ENCODE data around the gene CTAG1A. TPM values are rescaled to one million over a fixed set of nuclear protein-coding genes. Genes with fewer than 3 reads are reported as not detected.
"Not testable (repeated sequence)": the region's sequence is repeated elsewhere in the genome, so short reads cannot be mapped to it uniquely, and the experiment has no call there.

The CTAG1A gene
- total RNA-seq, 1 donor from 2014 or later: not detected

GRCh38 chrX:154619182-154619581 lies 34.2 kb downstream of the CTAG1A start, which contains the start of gene CTAG1B:
Gene CTAG1B, minus strand, starts transcription at chrX:154619282. Its CDS starts 64 bp downstream, at chrX:154619218.
- not testable (repeated sequence) for DNase-seq

- DNase-seq: not testable (repeated sequence)
Observed at GRCh38 chrX:154620767-154621414, 36.0 kb downstream of the CTAG1A start.

- DNase-seq: not testable (repeated sequence)
Observed at GRCh38 chrX:154628960-154629359, 44.0 kb downstream of the CTAG1A start.

- DNase-seq: not testable (repeated sequence)
Observed at GRCh38 chrX:154630949-154631348, 46.0 kb downstream of the CTAG1A start.

GRCh38 chrX:154633661-154634060 lies 48.7 kb downstream of the CTAG1A start:
- DNase-seq: not testable (repeated sequence)

Small RNA genes within 50 kb of the gene (small RNA-seq; reads per million reads assigned to genes)
- not detected for gene AC244090.1 (ENCODE audit: low replicate concordance)
- gene AC244107.2 (ENCODE audit: low replicate concordance): not detected

Other genes with a start within 250 kb of the CTAG1A start
- gene FLNA, start 210.5 kb upstream of the CTAG1A start, total RNA-seq: 406 TPM
- 23.1 TPM for gene EMD, start 205.8 kb upstream of the CTAG1A start, total RNA-seq
- 9,585 TPM for gene RPL10, start 186.8 kb upstream of the CTAG1A start, total RNA-seq
- 49.2 TPM for gene DNASE1L1, start 175.9 kb upstream of the CTAG1A start, total RNA-seq
- 17.0 TPM for gene TAFAZZIN, start 173.6 kb upstream of the CTAG1A start, total RNA-seq
- 81.8 TPM for gene ATP6AP1, start 156.5 kb upstream of the CTAG1A start, total RNA-seq
- gene GDI1, start 148.0 kb upstream of the CTAG1A start, total RNA-seq: 91.6 TPM
- gene FAM50A, start 141.0 kb upstream of the CTAG1A start, total RNA-seq: 27.5 TPM
- 15.4 TPM for gene PLXNA3, start 126.9 kb upstream of the CTAG1A start, total RNA-seq
- 23.8 TPM for gene LAGE3, start 105.9 kb upstream of the CTAG1A start, total RNA-seq
- gene UBL4A, start 98.5 kb upstream of the CTAG1A start, total RNA-seq: 71.7 TPM
- gene SLC10A3, start 94.5 kb upstream of the CTAG1A start, total RNA-seq: 16.3 TPM
- 20.6 TPM for gene FAM3A, start 68.9 kb upstream of the CTAG1A start, total RNA-seq
- gene G6PD, start 38.3 kb upstream of the CTAG1A start, total RNA-seq: 15.0 TPM
- gene IKBKG, start 37.5 kb upstream of the CTAG1A start, total RNA-seq: 14.0 TPM
- gene CTAG1B, start 34.1 kb downstream of the CTAG1A start, total RNA-seq: not detected
- gene CTAG2, start 68.4 kb downstream of the CTAG1A start, total RNA-seq: not detected
- 9.0 TPM for gene GAB3, start 165.9 kb downstream of the CTAG1A start, total RNA-seq
- 32.2 TPM for gene DKC1, start 177.7 kb downstream of the CTAG1A start, total RNA-seq
- 21.2 TPM for gene MPP1, start 220.4 kb downstream of the CTAG1A start, total RNA-seq
- not detected for gene SMIM9, start 249.5 kb downstream of the CTAG1A start, total RNA-seq